C4-2B (cell line): ENCODE results near the gene MAP2.

Experiments
- ZFX ChIP-seq: fragments of 450-650 bp; IDR thresholded peaks from 2 replicates; pipeline ENCODE4 v1.6.1; 2017
- TF ChIP-seq, protein P1 (sequence below): fragments of 450-650 bp; conservative IDR thresholded peaks from 2 replicates; pipeline ENCODE4 v1.5.1; 2017; ENCODE audit warnings: mild to moderate bottlenecking

DNA sequence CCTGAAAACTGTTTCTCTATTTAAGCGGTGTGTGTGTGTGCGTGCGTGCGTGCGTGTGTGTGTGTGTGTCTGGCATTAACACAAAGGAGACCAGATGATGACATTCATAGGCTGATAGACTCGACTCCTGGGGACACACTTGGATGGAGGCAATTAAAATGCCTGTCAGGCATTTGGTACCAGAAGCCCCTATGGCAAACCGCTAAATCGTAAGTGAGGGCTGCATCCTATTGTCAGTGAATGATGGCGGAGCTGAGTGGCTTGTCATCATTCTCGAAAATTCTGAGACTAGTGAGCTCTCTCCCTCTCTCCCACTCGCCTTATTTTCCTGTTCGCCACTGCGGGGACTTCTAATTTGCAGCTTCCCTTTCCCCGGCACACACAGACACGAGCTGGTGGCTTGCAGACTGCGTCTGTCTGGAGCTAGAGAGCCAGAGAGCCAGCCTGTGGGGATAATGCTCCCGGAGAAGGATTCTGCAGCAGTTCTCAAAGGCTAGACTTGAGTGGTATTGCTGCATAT, 155.4 kb downstream of the MAP2 start:
- TF ChIP-seq, protein P1, sequence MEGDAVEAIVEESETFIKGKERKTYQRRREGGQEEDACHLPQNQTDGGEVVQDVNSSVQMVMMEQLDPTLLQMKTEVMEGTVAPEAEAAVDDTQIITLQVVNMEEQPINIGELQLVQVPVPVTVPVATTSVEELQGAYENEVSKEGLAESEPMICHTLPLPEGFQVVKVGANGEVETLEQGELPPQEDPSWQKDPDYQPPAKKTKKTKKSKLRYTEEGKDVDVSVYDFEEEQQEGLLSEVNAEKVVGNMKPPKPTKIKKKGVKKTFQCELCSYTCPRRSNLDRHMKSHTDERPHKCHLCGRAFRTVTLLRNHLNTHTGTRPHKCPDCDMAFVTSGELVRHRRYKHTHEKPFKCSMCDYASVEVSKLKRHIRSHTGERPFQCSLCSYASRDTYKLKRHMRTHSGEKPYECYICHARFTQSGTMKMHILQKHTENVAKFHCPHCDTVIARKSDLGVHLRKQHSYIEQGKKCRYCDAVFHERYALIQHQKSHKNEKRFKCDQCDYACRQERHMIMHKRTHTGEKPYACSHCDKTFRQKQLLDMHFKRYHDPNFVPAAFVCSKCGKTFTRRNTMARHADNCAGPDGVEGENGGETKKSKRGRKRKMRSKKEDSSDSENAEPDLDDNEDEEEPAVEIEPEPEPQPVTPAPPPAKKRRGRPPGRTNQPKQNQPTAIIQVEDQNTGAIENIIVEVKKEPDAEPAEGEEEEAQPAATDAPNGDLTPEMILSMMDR = no peak
- no peak for TF ChIP-seq ZFX
